K562 (cell line): Measurements from ENCODE around the gene SLC12A4. TPM values are rescaled to one million over a fixed set of nuclear protein-coding genes. Genes with fewer than 3 reads are reported as not detected.

ENCODE experiments used
- ATAC-seq: fragments of 200-7000 bp; cut with Tn5 transposase; 3 replicates; pipeline ENCODE4 v1.9.1; 2020; ENCODE audit warnings: moderate library complexity
- BruUV-seq: library from RNA; stranded (reverse); fragments of 400-500 nt; replicated peaks from 2 replicates; lab custom pipeline; 2021; lab: Mats Ljungman, UMichigan
- CTCF ChIA-PET: fragments of 300-600 bp; formaldehyde crosslinking; extraction: SDS; loops from one replicate; lab custom pipeline; 2021; ENCODE audit warnings: low intra/inter-chr PET ratio; lab: Yijun Ruan, JAX
- POLR2A ChIA-PET: fragments of 300-600, 350-650 bp; sonication (Branson Sonifier 250); formaldehyde crosslinking; extraction: SDS; loops from one replicate; lab custom pipeline; 2021; ENCODE audit warnings: antibody characterized with exemption, inconsistent platforms; lab: Yijun Ruan, JAX
- DNase-seq, 4 experiments: peaks; one replicate each; pipeline versions ENCODE4 v3.0.0 to v3.0.0-alpha.2; 2011 to 2018; ENCODE audit warnings: low spot score in 3 of 4, mixed read lengths in 3 of 4; ENCODE audit errors: extremely low read depth in 1 of 4
- FAIRE-seq: peaks from 2 replicates; lab custom pipeline; 2011; peaks lifted over from hg19 to GRCh38; lab: Jason Lieb, UNC
- H2AFZ ChIP-seq: 2 replicates; pipeline ENCODE4 v1.6.0; 2011; ENCODE audit warnings: low read depth, low read length, control low read depth, inconsistent platforms
- H3K27ac ChIP-seq: fragments of 200-600 bp; 3 replicates; pipeline ENCODE4 v1.8.0; 2011; ENCODE audit warnings: low read depth, mild to moderate bottlenecking, control low read depth, inconsistent platforms, low read length, moderate library complexity, mixed read lengths; ENCODE audit errors: extremely low read depth
- H3K27me3 ChIP-seq, 2 experiments: fragments of 300-600 bp in 1 of 2; 2 replicates in 1 of 2; 3 replicates in 1 of 2; pipeline versions ENCODE4 v1.6.0 to v1.8.0; 2011; ENCODE audit warnings: inconsistent platforms in 2 of 2, low read length in 2 of 2, mild to moderate bottlenecking in 1 of 2, mixed read lengths in 1 of 2, moderate library complexity in 1 of 2; ENCODE audit not compliant: control insufficient read depth in 2 of 2, insufficient read depth in 2 of 2
- H3K36me3 ChIP-seq: fragments of 300-600 bp; 3 replicates; pipeline ENCODE4 v1.8.0; 2011; ENCODE audit warnings: mild to moderate bottlenecking, low read length, inconsistent platforms; ENCODE audit not compliant: control insufficient read depth, insufficient read depth
- H3K4me1 ChIP-seq, 2 experiments: fragments of 200-600 bp in 1 of 2; replicated peaks in 1 of 2; 2 replicates in 1 of 2; 3 replicates in 1 of 2; pipeline versions ENCODE4 v1.5.1 to v1.8.0; 2011; ENCODE audit warnings: inconsistent platforms in 2 of 2, low read length in 2 of 2, mild to moderate bottlenecking in 1 of 2, mixed read lengths in 1 of 2, moderate library complexity in 1 of 2; ENCODE audit not compliant: control insufficient read depth in 2 of 2, insufficient read depth in 2 of 2
- H3K4me2 ChIP-seq: 2 replicates; pipeline ENCODE4 v1.6.1; 2011; ENCODE audit warnings: low read length, control low read depth, inconsistent platforms, mixed read lengths; ENCODE audit not compliant: insufficient read depth
- H3K4me3 ChIP-seq: fragments of 200-600 bp; sonication (generic), shearing (Covaris generic); 2 replicates; pipeline ENCODE4 v1.5.1; 2016; ENCODE audit warnings: control low read depth, inconsistent platforms
- H3K79me2 ChIP-seq: fragments of 200-600 bp; 3 replicates; pipeline ENCODE4 v1.8.0; 2011; ENCODE audit warnings: low read length, inconsistent platforms; ENCODE audit not compliant: control insufficient read depth, insufficient read depth
- H3K9ac ChIP-seq, 2 experiments: 2 replicates each; pipeline versions ENCODE4 v1.6.0 to v1.6.1; 2011; ENCODE audit warnings: low read depth in 2 of 2, low read length in 2 of 2, control low read depth in 1 of 2, inconsistent platforms in 1 of 2, mild to moderate bottlenecking in 1 of 2, mixed read lengths in 1 of 2; ENCODE audit not compliant: insufficient read depth in 1 of 2
- H3K9me1 ChIP-seq: one replicate; pipeline ENCODE4 v1.6.0; 2011; ENCODE audit warnings: inconsistent platforms, mild to moderate bottlenecking, low read length, moderate library complexity; ENCODE audit not compliant: control insufficient read depth, insufficient read depth
- H3K9me3 ChIP-seq: replicated peaks from 2 replicates; pipeline ENCODE4 v1.5.1; 2011; ENCODE audit warnings: low read depth, low read length, inconsistent platforms; ENCODE audit not compliant: control insufficient read depth, insufficient read depth
- H4K20me1 ChIP-seq: replicated peaks from 2 replicates; pipeline ENCODE4 v1.6.1; 2011; ENCODE audit warnings: low read length, inconsistent platforms, mixed read lengths; ENCODE audit not compliant: control insufficient read depth, insufficient read depth
- DMBX1 ChIP-seq: fragments of 250-450 bp; sonication (Bioruptor Pico); IDR thresholded peaks from 2 replicates; pipeline ENCODE4 v1.8.0; 2022; ENCODE audit warnings: inconsistent platforms, mild to moderate bottlenecking, moderate library complexity, borderline replicate concordance
- MBD2 ChIP-seq: sonication (generic); IDR thresholded peaks from 2 replicates; pipeline ENCODE4 v1.6.1; 2016; ENCODE audit warnings: low read depth, borderline replicate concordance
- MCM2 ChIP-seq: fragments of 450-650 bp; IDR thresholded peaks from 2 replicates; pipeline ENCODE4 v1.6.1; 2017; ENCODE audit warnings: low read depth, mild to moderate bottlenecking
- POLR2G ChIP-seq: fragments of 200-400 bp; formaldehyde crosslinking; IDR thresholded peaks from 2 replicates; pipeline ENCODE4 v1.6.1; 2017; ENCODE audit warnings: low read depth, mild to moderate bottlenecking, antibody characterized with exemption, low read length, moderate library complexity
- ZNF134 ChIP-seq: fragments of 250-450 bp; sonication (Bioruptor Pico); conservative IDR thresholded peaks from 2 replicates; pipeline ENCODE4 v1.4.0; 2020
- ZNF212 ChIP-seq: fragments of 450-650 bp; formaldehyde crosslinking; IDR thresholded peaks from 2 replicates; pipeline ENCODE4 v1.4.0; 2020; ENCODE audit warnings: mild to moderate bottlenecking
- ZNF217 ChIP-seq: sonication (generic); formaldehyde crosslinking; IDR thresholded peaks from 2 replicates; pipeline ENCODE4 v1.8.0; 2022; ENCODE audit warnings: mild to moderate bottlenecking, missing genetic modification reagents
- ZNF282 ChIP-seq: sonication (generic); formaldehyde crosslinking; IDR thresholded peaks from 2 replicates; pipeline ENCODE4 v1.8.1; 2023; ENCODE audit warnings: missing genetic modification reagents
- WGBS: fragments of 100-300 bp; shearing (Covaris generic); methylation state at CpG from one replicate; pipeline ENCODE4 v1.1.6; 2016; ENCODE audit warnings: low coverage, mixed read lengths; ENCODE audit not compliant: insufficient coverage; ENCODE audit errors: missing lambda C conversion rate; 5-methylcytosine and 5-hydroxymethylcytosine counted together
- in situ Hi-C: fragments of 300-500 bp; cut with MboI; formaldehyde crosslinking; loops from 4 replicates; pipeline ENCODE4 v1.15.0; 2018; ENCODE audit warnings: inconsistent platforms, mixed read lengths
- intact Hi-C: fragments of 100-400 bp; cut with micrococcal nuclease; formaldehyde crosslinking; loops from 2 replicates; pipeline ENCODE4 v1.14.2; 2022
- polyA plus RNA-seq, 8 experiments: library from polyadenylated mRNA; depleted of rRNA in 4 of 8; stranded (reverse) in 5 of 8; unstranded in 3 of 8; fragments of >200 nt; fragmentation: Nextera tagmentation in 2 of 8; fragmentation: Illumina TruSeq in 1 of 8; extraction: Ambion mirVana in 2 of 8; extraction: Trizol in 1 of 8; gene quantifications; 2 replicates each; pipeline versions ENCODE4 v1.2.1 to v1.2.3, GENCODE V29; 2011 to 2014; ENCODE audit warnings: inconsistent platforms in 1 of 8, missing spikeins in 1 of 8
- total RNA-seq, 7 experiments: library from RNA; depleted of rRNA in 6 of 7; stranded (reverse); fragments of >200 nt in 6 of 7; fragmentation: Illumina TruSeq in 2 of 7; extraction: Trizol in 2 of 7; gene quantifications; 2 replicates each; pipeline versions ENCODE4 v1.2.1 to v1.2.3, GENCODE V29; 2011 to 2021; ENCODE audit warnings: low replicate concordance in 1 of 7
- TF ChIP-seq, protein P1 (sequence below), 2 experiments: fragments of 150-350 bp in 1 of 2; IDR thresholded peaks; 2 replicates each; pipeline ENCODE4 v1.6.1; 2012 to 2016; ENCODE audit warnings: low read depth in 2 of 2, low read length in 2 of 2, mild to moderate bottlenecking in 1 of 2, moderate library complexity in 1 of 2
- TF ChIP-seq, protein P2 (sequence below): fragments of 250-450 bp; sonication (Bioruptor Pico); IDR thresholded peaks from 2 replicates; pipeline ENCODE4 v1.9.0; 2021; ENCODE audit warnings: mild to moderate bottlenecking, inconsistent platforms

Gene SLC12A4
- total and polyA plus RNA-seq, 9 of the 15 experiments (the other 6 are each of a cell fraction or from before 2014, with no cell fraction given), result 0.75 to 43.5 (median 15.0) TPM

DNA sequence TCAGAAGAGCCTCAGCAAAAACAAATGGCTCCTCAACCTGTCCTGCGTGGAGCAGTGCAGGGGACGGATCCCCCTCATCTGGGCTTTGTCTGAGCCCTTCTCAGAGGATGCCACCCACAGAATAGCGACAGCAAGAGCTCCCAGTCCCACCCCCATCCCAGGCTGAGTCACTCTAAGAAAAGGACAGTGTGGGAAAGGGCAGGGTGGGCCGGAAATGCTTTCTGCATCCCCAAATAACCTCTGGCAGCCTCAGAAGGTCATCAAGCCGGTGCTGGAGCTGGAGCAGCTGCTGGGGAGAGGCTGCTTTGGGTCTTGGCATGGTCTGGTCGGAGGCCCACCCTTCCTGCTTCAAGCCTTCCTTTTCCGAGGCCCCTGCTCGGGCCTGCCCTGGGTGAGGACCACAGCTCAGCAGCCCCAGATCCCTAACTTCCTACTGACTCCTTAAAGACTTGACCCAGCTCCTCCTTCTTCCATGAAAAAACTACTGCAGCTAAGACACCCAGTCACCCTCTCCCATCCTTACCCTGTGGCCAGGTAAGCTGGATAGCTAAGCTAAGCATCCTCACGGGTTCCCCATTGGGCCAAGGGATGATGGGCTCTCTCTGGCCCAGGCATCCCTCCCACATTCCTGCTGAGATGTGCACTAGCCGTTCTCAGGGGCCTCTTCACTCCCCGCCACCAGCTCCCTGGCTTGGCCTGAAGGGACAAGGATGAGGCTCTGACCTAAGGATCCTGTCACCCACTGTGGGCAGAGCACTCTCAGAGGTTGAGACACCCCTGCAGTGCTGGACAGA lies 8.7 kb downstream of the SLC12A4 start (continued):
- TF ChIP-seq, protein P1, sequence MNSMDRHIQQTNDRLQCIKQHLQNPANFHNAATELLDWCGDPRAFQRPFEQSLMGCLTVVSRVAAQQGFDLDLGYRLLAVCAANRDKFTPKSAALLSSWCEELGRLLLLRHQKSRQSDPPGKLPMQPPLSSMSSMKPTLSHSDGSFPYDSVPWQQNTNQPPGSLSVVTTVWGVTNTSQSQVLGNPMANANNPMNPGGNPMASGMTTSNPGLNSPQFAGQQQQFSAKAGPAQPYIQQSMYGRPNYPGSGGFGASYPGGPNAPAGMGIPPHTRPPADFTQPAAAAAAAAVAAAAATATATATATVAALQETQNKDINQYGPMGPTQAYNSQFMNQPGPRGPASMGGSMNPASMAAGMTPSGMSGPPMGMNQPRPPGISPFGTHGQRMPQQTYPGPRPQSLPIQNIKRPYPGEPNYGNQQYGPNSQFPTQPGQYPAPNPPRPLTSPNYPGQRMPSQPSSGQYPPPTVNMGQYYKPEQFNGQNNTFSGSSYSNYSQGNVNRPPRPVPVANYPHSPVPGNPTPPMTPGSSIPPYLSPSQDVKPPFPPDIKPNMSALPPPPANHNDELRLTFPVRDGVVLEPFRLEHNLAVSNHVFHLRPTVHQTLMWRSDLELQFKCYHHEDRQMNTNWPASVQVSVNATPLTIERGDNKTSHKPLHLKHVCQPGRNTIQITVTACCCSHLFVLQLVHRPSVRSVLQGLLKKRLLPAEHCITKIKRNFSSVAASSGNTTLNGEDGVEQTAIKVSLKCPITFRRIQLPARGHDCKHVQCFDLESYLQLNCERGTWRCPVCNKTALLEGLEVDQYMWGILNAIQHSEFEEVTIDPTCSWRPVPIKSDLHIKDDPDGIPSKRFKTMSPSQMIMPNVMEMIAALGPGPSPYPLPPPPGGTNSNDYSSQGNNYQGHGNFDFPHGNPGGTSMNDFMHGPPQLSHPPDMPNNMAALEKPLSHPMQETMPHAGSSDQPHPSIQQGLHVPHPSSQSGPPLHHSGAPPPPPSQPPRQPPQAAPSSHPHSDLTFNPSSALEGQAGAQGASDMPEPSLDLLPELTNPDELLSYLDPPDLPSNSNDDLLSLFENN (IDR thresholded peaks at IDR 0.05; ENCODE audit: low read depth in 2 of 2, low read length in 2 of 2), result no peak
- no peak for TF ChIP-seq MCM2

DNA sequence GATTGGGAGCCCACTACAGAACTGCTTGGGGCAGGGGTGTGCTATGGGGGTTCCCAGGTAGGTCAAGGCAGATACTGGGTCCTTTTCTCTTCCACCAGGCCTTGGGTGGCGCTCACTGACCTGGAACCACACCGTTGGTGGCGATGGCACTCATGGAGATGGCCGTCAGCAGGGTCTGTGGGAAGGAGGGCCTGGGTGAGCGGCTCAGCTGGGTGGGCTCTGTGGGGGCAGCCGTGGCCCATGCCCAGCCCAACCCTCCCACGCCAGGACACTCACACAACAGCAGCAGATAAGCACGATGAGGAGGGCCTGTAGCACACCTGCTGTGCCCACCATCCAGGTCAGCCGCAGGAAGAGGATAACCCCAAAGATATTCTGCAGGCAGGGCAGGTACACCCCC lies 10.8 kb downstream of the SLC12A4 start:
- H3K9me3 ChIP-seq, result no peaks in the 10 kb centered on the region
- no peak overlapping the region for H3K4me2 ChIP-seq
- CTCF ChIA-PET, result no interaction called here
- peaks cover 4% of the 10 kb centered on the region; the same call in 1 of the 2 replicates for H4K20me1 ChIP-seq
- peaks cover 5% of the 10 kb centered on the region for H3K9me1 ChIP-seq
- H3K4me1 ChIP-seq, result peaks cover 7 to 22% of the 10 kb centered on the region in 2 experiments; a peak in 4 of 5 replicates
- DNase-seq (no peak), ATAC-seq (no peak), FAIRE-seq (no peak)
- H3K36me3 ChIP-seq, result peaks cover 75% of the 10 kb centered on the region; the same call in 2 of the 3 replicates
- no peak overlapping the region for H3K27ac ChIP-seq
- intact Hi-C loops (no loop called here), in situ Hi-C loops (no loop called here)
- no TSS peak for BruUV-seq
- POLR2A ChIA-PET, result no interaction called here
- no peak overlapping the region for H2AFZ ChIP-seq
- H3K9ac ChIP-seq, result 0 out of 4 replicates have a peak overlapping the region, but pooled peaks of 1 of the 2 experiments have one; percentile 4
- H3K79me2 ChIP-seq, result no peaks in the 10 kb centered on the region
- no peak overlapping the region for H3K4me3 ChIP-seq
- H3K27me3 ChIP-seq, result no peaks in the 10 kb centered on the region
- WGBS, result 90% methylated on average over 8 of the region's 9 CpGs
- TF ChIP-seq, protein P2, sequence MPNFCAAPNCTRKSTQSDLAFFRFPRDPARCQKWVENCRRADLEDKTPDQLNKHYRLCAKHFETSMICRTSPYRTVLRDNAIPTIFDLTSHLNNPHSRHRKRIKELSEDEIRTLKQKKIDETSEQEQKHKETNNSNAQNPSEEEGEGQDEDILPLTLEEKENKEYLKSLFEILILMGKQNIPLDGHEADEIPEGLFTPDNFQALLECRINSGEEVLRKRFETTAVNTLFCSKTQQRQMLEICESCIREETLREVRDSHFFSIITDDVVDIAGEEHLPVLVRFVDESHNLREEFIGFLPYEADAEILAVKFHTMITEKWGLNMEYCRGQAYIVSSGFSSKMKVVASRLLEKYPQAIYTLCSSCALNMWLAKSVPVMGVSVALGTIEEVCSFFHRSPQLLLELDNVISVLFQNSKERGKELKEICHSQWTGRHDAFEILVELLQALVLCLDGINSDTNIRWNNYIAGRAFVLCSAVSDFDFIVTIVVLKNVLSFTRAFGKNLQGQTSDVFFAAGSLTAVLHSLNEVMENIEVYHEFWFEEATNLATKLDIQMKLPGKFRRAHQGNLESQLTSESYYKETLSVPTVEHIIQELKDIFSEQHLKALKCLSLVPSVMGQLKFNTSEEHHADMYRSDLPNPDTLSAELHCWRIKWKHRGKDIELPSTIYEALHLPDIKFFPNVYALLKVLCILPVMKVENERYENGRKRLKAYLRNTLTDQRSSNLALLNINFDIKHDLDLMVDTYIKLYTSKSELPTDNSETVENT (CRISPR knock-in tag), result no peak
- TF ChIP-seq DMBX1 (CRISPR knock-in tag) (no peak), ZNF282 (no peak), ZNF217 (CRISPR knock-in tag) (no peak), ZNF134 (no peak), ZNF212 (CRISPR knock-in tag) (no peak), MBD2 (no peak), POLR2G (peak; percentile 38; the same call in 1 of the 2 replicates)
- TF ChIP-seq, protein P1 (IDR thresholded peaks at IDR 0.05; ENCODE audit: low read depth in 2 of 2, low read length in 2 of 2), result no peak
